Lower leg skin (tissue), 3 donors: Measurements from ENCODE around the gene CAPN15.

Experiments used
- CTCF ChIP-seq, 3 donors: fragments of 450-650 bp; IDR thresholded peaks; one replicate each; pipeline ENCODE4 v1.5.1; 2016; ENCODE audit warnings: antibody characterized with exemption in 3 of 3, mild to moderate bottlenecking in 3 of 3, moderate library complexity in 2 of 3
- POLR2A ChIP-seq, 2 donors: fragments of 450-650 bp; IDR thresholded peaks; one replicate each; pipeline ENCODE4 v1.6.1; 2016 to 2017; ENCODE audit warnings: antibody characterized with exemption in 2 of 2, mild to moderate bottlenecking in 1 of 2, moderate library complexity in 1 of 2

GRCh38 chr16:533391-534123 lies 6.0 kb downstream of the CAPN15 start:
- TF ChIP-seq CTCF (IDR thresholded peaks at IDR 0.05), result no peak
- no peak for TF ChIP-seq POLR2A (IDR thresholded peaks at IDR 0.05)
